ENCODE measurements around the gene PLCH2. TPM values are rescaled to one million over a fixed set of nuclear protein-coding genes. Genes with fewer than 3 reads are reported as not detected.

The PLCH2 gene
- total and polyA plus RNA-seq, 2 of the 13 experiments (the other 11 are each of a cell fraction or from before 2014, with no cell fraction given), result 0.15 to 0.67 TPM

GRCh38 chr1:2525920-2526823, 50.1 kb downstream of the PLCH2 start, which contains the start of gene PANK4 (continued):
- TF ChIP-seq ZNF318 (CRISPR knock-in tag; IDR thresholded peaks at IDR 0.05) (no peak), ZFP91 (CRISPR knock-in tag; IDR thresholded peaks at IDR 0.05; ENCODE audit: borderline replicate concordance) (no peak; the same call in 1 of the 2 replicates), SMAD9 (CRISPR knock-in tag; IDR thresholded peaks at IDR 0.05) (no peak), ZNF337 (CRISPR knock-in tag; IDR thresholded peaks at IDR 0.05; ENCODE audit: borderline replicate concordance, low read depth) (no peak), PPARG (CRISPR knock-in tag; conservative IDR thresholded peaks at IDR 0.05) (no peak), ZNF33A (CRISPR knock-in tag; IDR thresholded peaks at IDR 0.05; ENCODE audit: borderline replicate concordance) (no peak), ZNF850 (CRISPR knock-in tag; conservative IDR thresholded peaks at IDR 0.05) (peak; percentile 82; the same call in 1 of the 2 replicates), USF2 (IDR thresholded peaks at IDR 0.05; ENCODE audit: low read depth, low read length) (no peak), USF2 (CRISPR knock-in tag; IDR thresholded peaks at IDR 0.05; ENCODE audit: borderline replicate concordance) (no peak), CTCF (CRISPR knock-in tag; IDR thresholded peaks at IDR 0.05) (no peak), JUN (CRISPR knock-in tag; IDR thresholded peaks at IDR 0.05) (no peak), MZF1 (CRISPR knock-in tag; IDR thresholded peaks at IDR 0.05; ENCODE audit: borderline replicate concordance) (no peak), TRIM24 (CRISPR knock-in tag; IDR thresholded peaks at IDR 0.05) (no peak), NR2F2 (IDR thresholded peaks at IDR 0.05; ENCODE audit: borderline replicate concordance, low read depth) (no peak)

All from HepG2 (cell line).